Heart left ventricle (tissue), 16 donors: ENCODE measurements around the gene WDHD1. TPM values are rescaled to one million over a fixed set of nuclear protein-coding genes. Genes with fewer than 3 reads are reported as not detected.

Experiments
- ATAC-seq, 4 donors: fragments of 200-7000 bp; cut with Tn5 transposase; one replicate each; pipeline ENCODE4 v1.9.1; 2020 to 2022; ENCODE audit warnings: moderate library complexity in 4 of 4, mild to moderate bottlenecking in 3 of 4, moderate number of reproducible peaks in 1 of 4
- DNase-seq, 5 donors: peaks; one replicate each; pipeline ENCODE4 v3.0.0-alpha.2; 2020
- H3K27ac ChIP-seq, 12 donors: fragments of 200-600 bp; sonication (generic) in 4 of 12; one replicate each; pipeline versions ENCODE4 v1.5.0 to v1.8.0; 2016 to 2022; ENCODE audit warnings: mild to moderate bottlenecking in 2 of 12
- H3K27me3 ChIP-seq, 9 donors: fragments of 200-600 bp; sonication (generic) in 2 of 9; one replicate each; pipeline versions ENCODE4 v1.5.1 to v1.8.0; 2016 to 2022; ENCODE audit warnings: mild to moderate bottlenecking in 3 of 9
- H3K36me3 ChIP-seq, 9 donors: fragments of 200-600 bp; sonication (generic) in 2 of 9; one replicate each; pipeline versions ENCODE4 v1.5.0 to v1.8.0; 2018 to 2022; ENCODE audit warnings: mild to moderate bottlenecking in 2 of 9
- H3K4me1 ChIP-seq, 12 donors: fragments of 200-600 bp; sonication (generic) in 4 of 12; one replicate each; pipeline versions ENCODE4 v1.5.0 to v1.8.0; 2016 to 2022; ENCODE audit warnings: mild to moderate bottlenecking in 3 of 12
- H3K4me3 ChIP-seq, 12 donors: fragments of 200-600 bp; sonication (generic) in 4 of 12; one replicate each; pipeline versions ENCODE4 v1.5.0 to v1.8.0; 2017 to 2022; ENCODE audit warnings: mild to moderate bottlenecking in 9 of 12, moderate library complexity in 4 of 12
- H3K9me3 ChIP-seq, 12 donors: fragments of 200-600 bp; sonication (generic) in 4 of 12; one replicate each; pipeline versions ENCODE4 v1.5.0 to v1.8.0; 2016 to 2022; ENCODE audit warnings: mild to moderate bottlenecking in 1 of 12
- POLR2A ChIP-seq, 2 donors: fragments of 450-650 bp; IDR thresholded peaks; one replicate each; pipeline ENCODE4 v1.6.1; 2017; ENCODE audit warnings: antibody characterized with exemption in 2 of 2, mild to moderate bottlenecking in 2 of 2, moderate library complexity in 2 of 2
- WGBS, 4 donors: extraction: QIAGEN DNeasy Blood & Tissue Kit in 2 of 4; methylation state at CpG; one replicate each; pipeline versions ENCODE4 v1.1.5 to v1.1.7; 2013 to 2018; 5-methylcytosine and 5-hydroxymethylcytosine counted together
- intact Hi-C, 10 donors: fragments of 100-400 bp; cut with DNase I; formaldehyde crosslinking; loops; one replicate each; pipeline versions ENCODE4 v1.11.1 to v1.14.2; 2022
- polyA plus RNA-seq, 2 donors: library from polyadenylated mRNA; stranded (reverse); fragments of 200-250 nt; gene quantifications; one replicate each; pipeline ENCODE4 v1.2.3, GENCODE V29; 2013
- total RNA-seq, 9 donors: library from RNA; depleted of rRNA in 2 of 9; stranded (reverse); fragments of >200 nt in 2 of 9; fragmentation: NEBNext Ultra II Directional in 3 of 9; extraction: Animal tissue kit (Norgen Biotek cat#: 25700) in 3 of 9; gene quantifications; one replicate each; pipeline versions ENCODE4 v1.1.0 to v1.2.4, GENCODE V29; 2016 to 2023
- TF ChIP-seq, protein P1 (sequence below), 12 donors: fragments of 200-600 bp; sonication (generic) in 4 of 12; IDR thresholded peaks; one replicate each; pipeline versions ENCODE4 v1.5.0 to v1.8.0; 2018 to 2022; ENCODE audit warnings: antibody characterized with exemption in 12 of 12, mild to moderate bottlenecking in 5 of 12
- donor health status: ischemic (EF 13 %, LVEDD 7.1; RV severe dilation, severe dysfunction).
- donor health status: healthy with polysubstance abuse.
- donor health status: DM: no; HTN: yes; CAD: no.
- donor health status: DM: no; HTN: no; CAD: no.
- donor health status: ischemic (EF 25% LVEDD 6.9; RV normal size, moderate dysfunction).
- donor health status: ischemic (EF 25% LVEDD 5.7; RV mildly dilated, moderate dysfunction).
- donor health status: healthy.
- donor health status: DM: yes; HTN: yes; CAD: no.
- donor health status: ischemic (EF 35%, LVEDD 5.7; RV mildly dilated, moderate dysfunction).
- donor health status: nonischemic (EF 11% LVEDD 7.7; RV severe dilation, severe dysfunction).
- donor health status: DM: yes; HTN: yes; CAD: no.
- donor health status: PGD.
- donor health status: ischemic (EF 29% LVEDD 5.4; RV normal size, mild dysfunction).
- donor health status: nonischemic (EF 23%, LVEDD 6.1; RV moderate dilation, normal function).

The WDHD1 gene
- total and polyA plus RNA-seq, 11 donors = 0.42 to 3.5 (median 1.4) TPM

DNA sequence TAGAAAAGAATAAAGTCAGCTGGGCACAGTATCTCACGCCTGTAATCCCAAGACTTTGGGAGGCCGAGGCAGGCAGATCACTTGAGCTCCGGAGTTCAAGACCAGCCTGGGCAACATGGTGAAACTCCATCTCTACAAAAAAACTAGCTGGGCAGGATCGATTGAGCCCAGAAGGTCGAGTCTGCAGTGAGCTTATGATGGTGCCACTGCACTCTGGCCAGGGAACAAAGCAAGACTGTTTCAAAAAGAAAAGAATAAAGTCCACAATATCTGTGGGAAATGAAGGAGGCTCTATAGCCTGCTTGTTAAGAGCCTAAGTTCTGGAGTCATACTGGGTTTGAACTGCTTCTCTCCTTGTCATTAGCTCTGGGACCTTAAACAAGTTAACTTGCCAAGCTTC is 32.4 kb upstream of the WDHD1 start:
- Histone ChIP-seq H3K36me3 (peaks cover 0 to 69% (median 39%) of the 10 kb centered on the region in 9 donors), H3K9me3 (no peaks in the 10 kb centered on the region), H3K4me1 (peaks cover 0 to 60% (median 30%) of the 10 kb centered on the region in 12 donors), H3K4me3 (no peak overlapping the region), H3K27ac (no peak overlapping the region), H3K27me3 (no peaks in the 10 kb centered on the region)
- ATAC-seq (no peak), DNase-seq (no peak)
- 90 to 99% (median 96%) methylated on average over 5 of the region's 5 CpGs for WGBS, 4 donors
- intact Hi-C loops = no loop called here
- no peak for TF ChIP-seq POLR2A (IDR thresholded peaks at IDR 0.05)
- TF ChIP-seq, protein P1, sequence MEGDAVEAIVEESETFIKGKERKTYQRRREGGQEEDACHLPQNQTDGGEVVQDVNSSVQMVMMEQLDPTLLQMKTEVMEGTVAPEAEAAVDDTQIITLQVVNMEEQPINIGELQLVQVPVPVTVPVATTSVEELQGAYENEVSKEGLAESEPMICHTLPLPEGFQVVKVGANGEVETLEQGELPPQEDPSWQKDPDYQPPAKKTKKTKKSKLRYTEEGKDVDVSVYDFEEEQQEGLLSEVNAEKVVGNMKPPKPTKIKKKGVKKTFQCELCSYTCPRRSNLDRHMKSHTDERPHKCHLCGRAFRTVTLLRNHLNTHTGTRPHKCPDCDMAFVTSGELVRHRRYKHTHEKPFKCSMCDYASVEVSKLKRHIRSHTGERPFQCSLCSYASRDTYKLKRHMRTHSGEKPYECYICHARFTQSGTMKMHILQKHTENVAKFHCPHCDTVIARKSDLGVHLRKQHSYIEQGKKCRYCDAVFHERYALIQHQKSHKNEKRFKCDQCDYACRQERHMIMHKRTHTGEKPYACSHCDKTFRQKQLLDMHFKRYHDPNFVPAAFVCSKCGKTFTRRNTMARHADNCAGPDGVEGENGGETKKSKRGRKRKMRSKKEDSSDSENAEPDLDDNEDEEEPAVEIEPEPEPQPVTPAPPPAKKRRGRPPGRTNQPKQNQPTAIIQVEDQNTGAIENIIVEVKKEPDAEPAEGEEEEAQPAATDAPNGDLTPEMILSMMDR (IDR thresholded peaks at IDR 0.05) = no peak

DNA sequence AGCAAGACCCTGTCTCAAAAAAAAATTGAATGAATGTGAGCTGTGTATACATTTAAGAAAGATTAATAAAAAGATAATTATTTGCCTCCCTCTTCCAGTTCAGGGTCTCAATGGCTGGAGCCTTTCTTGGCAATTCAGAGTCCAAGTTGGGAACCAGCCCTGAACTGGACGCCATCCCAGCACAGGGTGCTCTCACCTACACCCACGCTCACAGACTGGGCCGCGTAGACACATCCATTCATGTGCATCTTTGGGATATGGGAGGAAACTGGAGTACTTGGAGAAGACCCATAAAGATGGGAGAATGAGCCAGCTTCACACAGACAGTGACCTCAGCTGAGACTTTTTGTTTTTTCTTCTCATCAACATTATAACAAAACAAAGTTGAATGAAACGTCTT is 31.0 kb upstream of the WDHD1 start:
- ATAC-seq (no peak), DNase-seq (no peak)
- Histone ChIP-seq H3K4me1 (peaks cover under 1 to 62% (median 38%) of the 10 kb centered on the region in 12 donors), H3K36me3 (peaks cover 0 to 67% (median 30%) of the 10 kb centered on the region in 9 donors), H3K27ac (no peak overlapping the region), H3K27me3 (no peaks in the 10 kb centered on the region), H3K9me3 (no peaks in the 10 kb centered on the region), H3K4me3 (no peak overlapping the region)
- WGBS, 4 donors = 81 to 93% (median 91%) methylated on average over 5 of the region's 5 CpGs
- intact Hi-C loops = no loop called here
- TF ChIP-seq, protein P1 (IDR thresholded peaks at IDR 0.05) = no peak
- TF ChIP-seq POLR2A (IDR thresholded peaks at IDR 0.05) = no peak

DNA sequence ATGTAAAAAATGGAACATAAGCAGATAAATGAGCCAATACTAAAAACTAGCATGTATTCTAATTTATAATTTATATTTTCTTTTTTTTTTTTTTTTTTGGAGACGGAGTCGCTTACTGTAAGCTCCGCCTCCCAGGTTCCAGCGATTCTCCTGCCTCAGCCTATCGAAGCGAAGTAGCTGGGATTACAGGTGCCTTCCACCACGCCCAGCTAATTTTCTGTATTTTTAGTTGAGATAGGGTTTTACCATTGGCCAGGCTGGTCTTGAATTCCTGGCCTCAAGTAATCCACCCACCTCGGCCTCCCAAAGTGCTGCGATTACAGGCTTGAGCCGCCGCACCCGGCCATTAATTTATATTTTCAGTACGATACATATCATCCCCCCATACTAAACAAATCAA is 27.2 kb upstream of the WDHD1 start:
- H3K4me3 ChIP-seq = no peak overlapping the region
- intact Hi-C loops = loop anchor here in 2 of 10 donors (5.0 kb wide), 2 partner anchors 78 to 83 kb away; no protein-coding TSS in a partner anchor
- TF ChIP-seq POLR2A (IDR thresholded peaks at IDR 0.05) = no peak
- TF ChIP-seq, protein P1 (IDR thresholded peaks at IDR 0.05) = no peak
- DNase-seq = no peak
- ATAC-seq = no peak
- H3K9me3 ChIP-seq = no peaks in the 10 kb centered on the region
- H3K27me3 ChIP-seq = no peaks in the 10 kb centered on the region
- H3K4me1 ChIP-seq = peaks cover 0 to 50% (median 32%) of the 10 kb centered on the region in 12 donors
- H3K36me3 ChIP-seq = peaks cover 0 to 41% (median 20%) of the 10 kb centered on the region in 9 donors
- no peak overlapping the region for H3K27ac ChIP-seq
- 96 to 98% (median 97%) methylated on average over 13 of the region's 13 CpGs for WGBS, 4 donors

DNA sequence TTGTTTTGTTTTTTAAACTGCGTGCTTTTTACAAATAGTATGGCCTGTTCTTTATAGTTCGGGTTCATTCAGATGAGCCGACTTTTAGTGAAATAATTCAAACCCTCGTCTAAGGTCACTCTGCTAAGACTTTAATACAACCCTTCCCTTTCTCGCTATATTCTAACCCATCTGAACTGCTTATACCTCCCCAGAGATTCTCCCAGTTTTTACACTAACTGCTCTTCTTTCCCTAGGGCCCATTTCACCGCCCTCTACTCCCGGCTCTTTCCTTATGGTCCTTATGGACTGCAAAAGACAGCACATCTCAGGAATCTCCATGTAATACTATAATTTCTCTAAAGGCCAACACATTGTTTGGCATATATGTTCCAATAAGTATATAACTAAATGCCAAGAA is 26.6 kb upstream of the WDHD1 start:
- TF ChIP-seq, protein P1 (IDR thresholded peaks at IDR 0.05) = no peak
- TF ChIP-seq POLR2A (IDR thresholded peaks at IDR 0.05) = no peak
- DNase-seq (no peak), ATAC-seq (no peak)
- intact Hi-C loops = loop anchor here in 2 of 10 donors (5.0 kb wide), 2 partner anchors 79 to 84 kb away; no protein-coding TSS in a partner anchor
- Histone ChIP-seq H3K27ac (peak overlapping the region in 2 of 12 donors; percentile 100), H3K27me3 (no peaks in the 10 kb centered on the region), H3K36me3 (peaks cover 0 to 35% (median 16%) of the 10 kb centered on the region in 9 donors), H3K9me3 (no peaks in the 10 kb centered on the region), H3K4me3 (peak overlapping the region in 6 of 12 donors; percentile 74 to 99 (median 95)), H3K4me1 (peaks cover 0 to 50% (median 32%) of the 10 kb centered on the region in 12 donors)
- 81 to 92% (median 87%) methylated on average over 7 of the region's 7 CpGs for WGBS, 4 donors
